Amniotic epithelial cell (primary cell): Measurements from ENCODE around the gene ZNF621.

ENCODE experiments used
- DNase-seq: peaks from one replicate; pipeline ENCODE4 v3.0.0-alpha.2; 2010; ENCODE audit warnings: low read depth

The ZNF621 gene

GRCh38 chr3:40524568-40525285 is at the start of gene ZNF621:
Gene ZNF621, plus strand, starts transcription at chr3:40524960. Its CDS starts 881 bp downstream, at chr3:40525841.
- peak; percentile 77 for DNase-seq

- DNase-seq, result peak; percentile 74
Observed at GRCh38 chr3:40476478-40477470, 48.0 kb upstream of the ZNF621 start, which contains the start of gene ZNF619. Gene ZNF619, plus strand, starts transcription at chr3:40477122. Its CDS starts 858 bp downstream, at chr3:40477980.

- DNase-seq, result no peak
Observed at GRCh38 chr3:40477666-40478065, 47.1 kb upstream of the ZNF621 start.

- no peak for DNase-seq
Observed at GRCh38 chr3:40487172-40487571, 37.6 kb upstream of the ZNF621 start.

GRCh38 chr3:40490916-40491315 is 33.8 kb upstream of the ZNF621 start:
- peak; percentile 84 for DNase-seq

GRCh38 chr3:40494698-40495097 is 30.1 kb upstream of the ZNF621 start:
- DNase-seq, result no peak

- peak; percentile 43 for DNase-seq
Observed at GRCh38 chr3:40497288-40497687, 27.5 kb upstream of the ZNF621 start.

GRCh38 chr3:40499952-40500351 is 24.8 kb upstream of the ZNF621 start:
- DNase-seq, result no peak

GRCh38 chr3:40502034-40502433 is 22.7 kb upstream of the ZNF621 start:
- no peak for DNase-seq

GRCh38 chr3:40504636-40505430 is 19.9 kb upstream of the ZNF621 start:
- peak; percentile 99 for DNase-seq

GRCh38 chr3:40505599-40506462 is 18.9 kb upstream of the ZNF621 start, which contains the start of gene ZNF620:
Gene ZNF620, plus strand, starts transcription at chr3:40506039. Its CDS starts 314 bp downstream, at chr3:40506353.
- peak; percentile 41 for DNase-seq

- DNase-seq, result no peak
Observed at GRCh38 chr3:40511031-40511718, 13.6 kb upstream of the ZNF621 start.

GRCh38 chr3:40516201-40516600 is 8.6 kb upstream of the ZNF621 start:
- DNase-seq, result peak; percentile 93

- DNase-seq, result no peak
Observed at GRCh38 chr3:40518067-40518466, 6.7 kb upstream of the ZNF621 start.

GRCh38 chr3:40518848-40519247 is 5.9 kb upstream of the ZNF621 start:
- no peak for DNase-seq

- no peak for DNase-seq
Observed at GRCh38 chr3:40521254-40521653, 3.5 kb upstream of the ZNF621 start.

GRCh38 chr3:40523781-40524180 is 979 bp upstream of the ZNF621 start:
- DNase-seq, result no peak

GRCh38 chr3:40524222-40524567 is 565 bp upstream of the ZNF621 start:
- DNase-seq, result no peak

GRCh38 chr3:40528426-40528825 is 3.7 kb downstream of the ZNF621 start:
- no peak for DNase-seq

GRCh38 chr3:40532252-40532651 is 7.5 kb downstream of the ZNF621 start:
- DNase-seq, result no peak
